ENCODE measurements around the gene SCMH1. TPM values are rescaled to one million over a fixed set of nuclear protein-coding genes. Genes with fewer than 3 reads are reported as not detected.
A peak's percentile ranks its signal among the peaks of the same experiment; 100 is the strongest.

Gene SCMH1
- total and polyA plus RNA-seq, 7 donors: 16.2 to 39.4 (median 28.3) TPM

- H3K27me3 ChIP-seq (ENCODE audit: insufficient read depth in 3 of 3, low read length in 2 of 3): no peaks in the 10 kb centered on the region
- no peaks in the 10 kb centered on the region for H3K4me1 ChIP-seq
- 64 to 78% (median 76%) methylated on average over 2 of the region's 2 CpGs for WGBS, 3 donors
- no peaks in the 10 kb centered on the region for H3K9me3 ChIP-seq
- no peak overlapping the region for H3K27ac ChIP-seq
- no peak for ATAC-seq
- DNase-seq: no peak
- intact Hi-C loops (cut with DNase I): no loop called here
- no peak overlapping the region for H3K4me3 ChIP-seq
- peaks cover 0 to 56% of the 10 kb centered on the region in 2 donors for H3K36me3 ChIP-seq (ENCODE audit: insufficient read depth in 1 of 2, low read depth in 1 of 2)
- TF ChIP-seq CTCF (IDR thresholded peaks at IDR 0.05): no peak
Measured at GRCh38 chr1:41024953-41025352, 217.2 kb downstream of the SCMH1 start.

- H3K27ac ChIP-seq: no peak overlapping the region
- intact Hi-C loops (cut with DNase I): no loop called here
- ATAC-seq (peak; percentile 21 to 59 (median 36)), DNase-seq (no peak)
- no peaks in the 10 kb centered on the region for H3K4me1 ChIP-seq
- WGBS, 3 donors: 79 to 87% (median 83%) methylated on average over 5 of the region's 5 CpGs
- H3K9me3 ChIP-seq: no peaks in the 10 kb centered on the region
- TF ChIP-seq CTCF (IDR thresholded peaks at IDR 0.05): peak; percentile 9
- H3K4me3 ChIP-seq: no peak overlapping the region
- no peaks in the 10 kb centered on the region for H3K27me3 ChIP-seq (ENCODE audit: insufficient read depth in 3 of 3, low read length in 2 of 3)
- H3K36me3 ChIP-seq (ENCODE audit: insufficient read depth in 1 of 2, low read depth in 1 of 2): peaks cover 0 to 44% of the 10 kb centered on the region in 2 donors
Measured at GRCh38 chr1:41023279-41023990, 218.7 kb downstream of the SCMH1 start.

GRCh38 chr1:41022424-41022823 lies 219.7 kb downstream of the SCMH1 start:
- Histone ChIP-seq H3K27ac (no peak overlapping the region), H3K9me3 (no peaks in the 10 kb centered on the region), H3K36me3 (ENCODE audit: insufficient read depth in 1 of 2, low read depth in 1 of 2) (peaks cover 0 to 42% of the 10 kb centered on the region in 2 donors), H3K27me3 (ENCODE audit: insufficient read depth in 3 of 3, low read length in 2 of 3) (no peaks in the 10 kb centered on the region), H3K4me1 (no peaks in the 10 kb centered on the region), H3K4me3 (no peak overlapping the region)
- no peak for TF ChIP-seq CTCF (IDR thresholded peaks at IDR 0.05)
- WGBS, 3 donors: 91 to 93% (median 92%) methylated on average over 10 of the region's 10 CpGs
- intact Hi-C loops (cut with DNase I): no loop called here
- ATAC-seq (no peak), DNase-seq (no peak)

GRCh38 chr1:41021526-41022308 lies 220.4 kb downstream of the SCMH1 start, which contains the start of gene SLFNL1:
Gene SLFNL1, minus strand, starts transcription at chr1:41021725. Its CDS starts 1,065 bp downstream, at chr1:41020660.
- Histone ChIP-seq H3K9me3 (no peaks in the 10 kb centered on the region), H3K4me1 (no peaks in the 10 kb centered on the region), H3K4me3 (no peak within 1 kb of the TSS), H3K27me3 (ENCODE audit: insufficient read depth in 3 of 3, low read length in 2 of 3) (no peaks in the 10 kb centered on the region), H3K27ac (no peak within 1 kb of the TSS), H3K36me3 (ENCODE audit: insufficient read depth in 1 of 2, low read depth in 1 of 2) (peaks cover 0 to 43% of the 10 kb centered on the region in 2 donors)
- WGBS, 3 donors: 56 to 66% (median 59%) methylated on average over 12 of the region's 12 CpGs
- intact Hi-C loops (cut with DNase I): no loop called here
- ATAC-seq (peak in 1 of 4 donors; percentile 21), DNase-seq (no peak)
- TF ChIP-seq CTCF (IDR thresholded peaks at IDR 0.05): no peak

All from psoas muscle (tissue), 8 donors.